HFF-Myc (cell line): Measurements from ENCODE around the gene KIAA1614.

Experiments
- DNase-seq: peaks from one replicate; pipeline ENCODE4 v3.0.0-alpha.2; 2011; ENCODE audit warnings: low read depth; ENCODE audit errors: extremely low read depth
- H3K4me3 ChIP-seq: replicated peaks from 2 replicates; pipeline ENCODE4 v1.5.1; 2011; ENCODE audit warnings: low read depth, mild to moderate bottlenecking, control low read depth, low read length
- TF ChIP-seq, protein P1 (sequence below): IDR thresholded peaks from 2 replicates; pipeline ENCODE4 v1.5.1; 2012; ENCODE audit warnings: mild to moderate bottlenecking, low read depth, low read length, control low read depth; ENCODE audit errors: missing control alignments

Gene KIAA1614

DNA sequence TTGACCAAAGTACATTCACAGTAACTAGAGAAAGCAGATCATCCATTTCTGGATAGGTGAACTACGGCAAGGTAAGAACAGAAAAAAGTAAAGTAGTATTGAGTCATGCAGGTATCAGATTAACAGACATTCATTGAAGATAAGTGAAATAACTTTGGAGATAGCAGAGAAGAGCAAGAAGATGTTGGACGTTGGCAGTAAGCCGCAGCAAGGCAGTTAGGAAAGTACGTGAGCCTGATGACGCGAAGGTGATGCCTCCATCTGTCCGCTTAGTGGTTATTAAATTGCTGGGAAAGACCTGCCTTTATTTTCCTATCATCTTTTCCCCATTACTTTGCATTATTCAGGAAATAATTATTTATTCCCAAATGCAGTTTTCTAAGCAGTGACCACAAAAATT, 24.9 kb upstream of the KIAA1614 start:
- no peak for DNase-seq
- H3K4me3 ChIP-seq, result no peak overlapping the region
- TF ChIP-seq, protein P1, sequence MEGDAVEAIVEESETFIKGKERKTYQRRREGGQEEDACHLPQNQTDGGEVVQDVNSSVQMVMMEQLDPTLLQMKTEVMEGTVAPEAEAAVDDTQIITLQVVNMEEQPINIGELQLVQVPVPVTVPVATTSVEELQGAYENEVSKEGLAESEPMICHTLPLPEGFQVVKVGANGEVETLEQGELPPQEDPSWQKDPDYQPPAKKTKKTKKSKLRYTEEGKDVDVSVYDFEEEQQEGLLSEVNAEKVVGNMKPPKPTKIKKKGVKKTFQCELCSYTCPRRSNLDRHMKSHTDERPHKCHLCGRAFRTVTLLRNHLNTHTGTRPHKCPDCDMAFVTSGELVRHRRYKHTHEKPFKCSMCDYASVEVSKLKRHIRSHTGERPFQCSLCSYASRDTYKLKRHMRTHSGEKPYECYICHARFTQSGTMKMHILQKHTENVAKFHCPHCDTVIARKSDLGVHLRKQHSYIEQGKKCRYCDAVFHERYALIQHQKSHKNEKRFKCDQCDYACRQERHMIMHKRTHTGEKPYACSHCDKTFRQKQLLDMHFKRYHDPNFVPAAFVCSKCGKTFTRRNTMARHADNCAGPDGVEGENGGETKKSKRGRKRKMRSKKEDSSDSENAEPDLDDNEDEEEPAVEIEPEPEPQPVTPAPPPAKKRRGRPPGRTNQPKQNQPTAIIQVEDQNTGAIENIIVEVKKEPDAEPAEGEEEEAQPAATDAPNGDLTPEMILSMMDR, result no peak

DNA sequence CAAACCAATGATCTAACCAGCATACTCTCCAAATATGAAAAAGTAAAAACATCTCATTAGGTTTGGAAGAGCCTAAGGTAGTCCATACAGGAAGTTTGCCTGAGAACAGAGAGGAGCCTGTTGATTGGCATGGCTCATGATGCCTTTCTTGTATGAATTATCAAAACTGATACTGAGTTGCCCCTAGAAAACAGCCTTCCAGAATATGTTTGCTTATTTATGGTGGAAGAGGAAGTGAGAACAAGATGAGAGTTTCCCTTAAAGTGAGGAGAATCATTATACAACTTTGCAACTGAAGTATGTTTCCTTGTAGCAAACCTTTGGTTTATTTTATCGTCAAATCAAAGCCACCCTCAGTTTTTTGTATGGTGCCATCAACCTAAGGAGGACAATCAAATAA, 23.8 kb upstream of the KIAA1614 start:
- no peak overlapping the region for H3K4me3 ChIP-seq
- no peak for DNase-seq
- TF ChIP-seq, protein P1, result no peak

DNA sequence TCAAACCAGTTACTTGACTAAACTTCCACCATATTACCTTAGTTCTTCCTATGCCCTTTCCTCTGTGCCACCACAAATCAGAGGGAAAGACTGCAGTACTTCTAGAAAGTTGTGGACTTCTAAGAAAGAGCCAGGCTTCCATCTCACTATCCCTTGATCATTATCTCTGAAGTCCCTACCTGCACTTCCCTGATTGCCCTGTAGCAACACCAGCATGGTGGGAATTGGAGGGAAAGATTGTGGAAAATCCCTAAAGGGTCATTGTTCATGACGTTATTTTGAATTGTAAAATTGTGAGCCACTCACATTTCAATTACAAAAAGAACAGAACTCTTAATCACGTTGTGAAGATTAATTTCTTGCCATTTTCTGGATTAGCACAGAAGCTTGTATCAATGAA, 23.4 kb upstream of the KIAA1614 start:
- TF ChIP-seq, protein P1, result no peak
- no peak for DNase-seq
- H3K4me3 ChIP-seq, result no peak overlapping the region

DNA sequence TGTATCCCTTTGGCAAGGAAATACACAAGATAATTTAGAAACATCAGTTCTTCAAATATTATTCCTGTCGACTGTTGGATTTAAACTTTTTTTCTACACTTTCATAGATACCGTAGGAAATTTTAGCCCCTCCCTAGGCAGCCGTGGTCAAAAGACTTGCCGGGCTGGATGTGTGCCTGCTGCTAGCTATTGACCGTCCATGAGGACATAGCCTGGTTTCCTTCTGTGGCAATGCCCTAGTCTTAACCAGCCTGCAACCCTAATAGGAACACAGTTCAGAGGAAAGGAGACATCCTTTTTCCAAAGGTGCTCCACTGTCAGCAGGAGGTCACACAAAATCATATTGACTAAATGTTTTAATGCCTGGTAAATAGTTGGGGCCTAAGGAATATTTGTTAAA, 20.4 kb upstream of the KIAA1614 start:
- TF ChIP-seq, protein P1, result no peak

DNA sequence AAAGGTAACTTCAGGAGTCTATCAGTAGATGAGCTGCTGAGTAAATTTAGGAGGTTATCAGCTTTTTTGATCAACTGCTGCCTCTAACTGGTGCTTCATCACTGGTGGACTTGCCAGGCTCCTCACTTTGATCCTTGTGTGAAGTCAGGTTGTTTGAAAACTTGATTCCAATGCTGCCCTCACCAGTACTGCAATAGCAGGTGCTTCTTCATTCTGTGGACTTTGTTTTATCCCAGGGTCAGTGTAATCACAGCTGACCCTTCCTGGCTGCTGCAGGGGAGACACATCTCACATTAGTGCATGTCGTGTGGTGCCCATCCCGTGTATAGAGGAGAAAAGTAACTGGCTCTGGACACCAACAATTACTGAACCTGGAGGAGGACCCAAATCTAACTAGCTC, 20.0 kb upstream of the KIAA1614 start:
- no peak overlapping the region for H3K4me3 ChIP-seq
- no peak for DNase-seq
- TF ChIP-seq, protein P1, result no peak

More for the DNA sequence above, 20.4 kb upstream of the KIAA1614 start:
- no peak for DNase-seq
- no peak overlapping the region for H3K4me3 ChIP-seq

DNA sequence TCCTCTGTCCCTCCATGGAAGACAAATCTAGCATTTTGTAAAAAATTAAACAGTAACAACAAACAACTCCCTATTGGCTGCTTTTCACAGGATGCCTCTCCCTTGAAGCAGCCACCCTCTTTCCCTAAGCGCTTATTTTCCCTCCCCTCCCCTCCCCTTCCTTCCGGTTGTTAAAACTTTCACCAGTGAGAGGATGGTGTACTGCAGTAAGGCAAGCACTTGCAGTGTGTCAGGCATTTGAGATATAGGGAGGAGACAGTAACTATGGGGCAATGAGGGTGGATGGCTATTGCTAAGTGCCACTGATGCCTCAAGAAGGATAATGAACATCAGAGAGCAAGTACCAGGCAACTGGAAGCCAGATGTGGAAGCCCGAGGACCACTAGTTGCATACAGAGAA, 19.1 kb upstream of the KIAA1614 start:
- H3K4me3 ChIP-seq, result no peak overlapping the region
- TF ChIP-seq, protein P1, result no peak

DNA sequence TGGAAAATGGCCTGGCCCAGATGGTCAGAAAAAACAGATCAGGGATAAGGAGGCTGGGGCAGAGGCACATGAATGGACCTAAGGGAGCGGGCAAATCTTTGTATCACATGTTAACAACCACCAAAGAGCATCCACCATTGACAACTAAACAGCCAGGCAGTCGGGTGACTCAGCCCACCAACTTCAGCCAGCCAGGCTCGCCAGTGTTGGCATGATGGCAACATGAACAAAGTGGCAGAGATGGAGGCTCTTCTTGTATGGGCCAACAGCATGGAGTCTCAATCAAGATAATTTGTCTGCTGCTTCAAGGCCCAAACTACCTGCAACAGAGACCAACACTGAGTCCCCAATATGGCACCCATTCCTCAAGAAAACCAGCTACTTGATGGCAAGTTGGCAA, 16.5 kb upstream of the KIAA1614 start:
- DNase-seq, result no peak
- TF ChIP-seq, protein P1, result no peak
- no peak overlapping the region for H3K4me3 ChIP-seq

More for the DNA sequence above, 19.1 kb upstream of the KIAA1614 start:
- no peak for DNase-seq
